Activated CD4-positive, alpha-beta T cell treated with anti-CD3 and anti-CD28 coated beads, Interleukin-2, amount 10 ng/mL, durations not matched to agents 7 days and 5 days (primary cell): ENCODE measurements around the gene ABCG1. TPM values are rescaled to one million over a fixed set of nuclear protein-coding genes. Genes with fewer than 3 reads are reported as not detected.

Experiments
- CTCF ChIA-PET: fragments of 350-600 bp; sonication (Branson Sonifier 250); formaldehyde crosslinking; loops from one replicate; lab custom pipeline; 2021; ENCODE audit warnings: antibody characterized with exemption; lab: Charles Lee
- POLR2A ChIA-PET: fragments of 350-600 bp; sonication (Branson Sonifier 250); formaldehyde crosslinking; loops from one replicate; lab custom pipeline; 2021; ENCODE audit warnings: antibody characterized with exemption; lab: Charles Lee
- DNase-seq: peaks from one replicate; pipeline ENCODE4 v3.0.0-alpha.2; 2020
- H3K27ac Mint-ChIP-seq: one replicate; pipeline ENCODE4 v1.8.0; 2021; ENCODE audit warnings: mild to moderate bottlenecking, moderate library complexity, mixed read lengths
- H3K27me3 Mint-ChIP-seq: one replicate; pipeline ENCODE4 v1.8.0; 2021; ENCODE audit warnings: mixed read lengths
- H3K36me3 Mint-ChIP-seq: one replicate; pipeline ENCODE4 v1.8.0; 2021; ENCODE audit warnings: low read depth, mixed read lengths
- H3K4me1 Mint-ChIP-seq: one replicate; pipeline ENCODE4 v1.8.0; 2021; ENCODE audit warnings: mixed read lengths
- H3K4me3 Mint-ChIP-seq: one replicate; pipeline ENCODE4 v1.8.0; 2021; ENCODE audit warnings: mild to moderate bottlenecking, moderate library complexity, mixed read lengths
- H3K9me3 Mint-ChIP-seq: one replicate; pipeline ENCODE4 v1.8.0; 2021; ENCODE audit warnings: mixed read lengths
- total RNA-seq, 2 experiments: library from RNA; stranded (reverse); gene quantifications; one replicate each; pipeline ENCODE4 v1.2.3, GENCODE V29; 2021

Gene ABCG1
- total RNA-seq, 2 experiments from 2014 or later: 10.2 to 12.3 TPM

DNA sequence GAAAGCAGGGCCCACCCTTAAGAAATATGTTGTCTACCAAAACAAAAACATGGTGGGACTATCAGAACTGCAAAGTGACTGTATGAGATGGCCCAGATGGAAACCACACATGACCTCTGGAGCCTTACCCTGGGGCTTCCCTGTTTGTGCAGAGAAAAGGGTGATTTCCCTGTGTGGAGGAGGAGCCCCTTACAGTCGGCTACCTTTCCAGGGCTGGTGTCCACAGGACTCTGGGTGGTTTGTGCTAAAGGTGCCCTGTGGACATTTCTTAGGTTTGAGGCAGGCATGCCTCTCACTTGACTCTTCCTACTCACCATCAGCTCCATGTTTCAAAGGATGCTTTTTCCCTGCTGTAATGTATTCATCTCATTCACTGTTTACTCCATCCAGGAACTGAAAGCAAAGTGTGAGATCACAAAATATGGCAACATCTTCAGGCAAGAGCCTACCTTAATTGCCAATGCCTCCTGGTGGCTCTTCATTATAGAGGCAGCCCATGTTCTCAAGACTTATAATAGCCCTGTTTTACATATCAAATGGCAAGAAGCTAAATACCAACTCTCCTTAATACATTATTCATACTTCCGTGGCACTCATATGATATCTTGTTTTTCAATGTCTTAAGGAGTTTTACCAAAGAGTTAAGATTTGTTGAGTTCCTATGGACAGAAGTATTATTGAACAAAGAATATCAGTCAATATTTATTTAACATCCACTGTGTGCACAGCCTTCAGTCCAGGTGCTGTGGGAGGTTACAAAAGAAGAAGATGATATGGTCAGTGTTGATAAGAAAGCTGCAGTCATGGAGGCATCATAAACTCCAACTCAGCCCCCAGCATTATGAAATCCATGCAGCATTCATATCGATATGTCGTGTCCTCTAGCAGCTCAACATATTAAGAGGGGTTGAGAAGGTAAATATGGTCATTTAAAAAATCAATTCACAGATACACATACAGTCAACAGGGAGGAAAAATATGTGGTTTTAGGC lies 111.7 kb downstream of the ABCG1 start:
- H3K27ac Mint-ChIP-seq: no peak overlapping the region
- CTCF ChIA-PET: no interaction called here
- H3K4me3 Mint-ChIP-seq: no peak overlapping the region
- peaks cover 7% of the 10 kb centered on the region for H3K9me3 Mint-ChIP-seq
- peaks cover 28% of the 10 kb centered on the region for H3K27me3 Mint-ChIP-seq
- no peaks in the 10 kb centered on the region for H3K4me1 Mint-ChIP-seq
- H3K36me3 Mint-ChIP-seq: no peaks in the 10 kb centered on the region
- POLR2A ChIA-PET: no interaction called here
- DNase-seq: no peak

DNA sequence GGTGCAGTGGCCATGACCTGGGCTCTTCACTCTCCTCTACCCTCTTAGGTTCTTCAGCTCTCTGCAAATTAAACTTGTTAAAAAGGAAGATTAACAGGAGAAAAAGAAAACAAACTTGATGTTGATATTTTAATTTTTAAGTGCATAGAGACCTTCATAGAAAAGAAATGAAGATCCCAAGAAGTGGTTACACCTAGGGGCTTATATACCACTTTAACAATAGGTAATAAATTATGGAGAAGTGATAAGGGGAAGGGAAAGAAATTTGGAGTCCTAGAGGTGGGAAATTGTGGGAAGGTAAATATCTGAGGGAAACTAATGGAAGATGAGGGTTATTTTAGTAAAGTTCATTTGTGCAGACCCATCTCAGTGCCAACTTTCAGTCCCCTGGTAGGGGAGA lies 112.7 kb downstream of the ABCG1 start:
- Mint-ChIP-seq H3K36me3 (no peaks in the 10 kb centered on the region), H3K27ac (no peak overlapping the region), H3K27me3 (peaks cover 29% of the 10 kb centered on the region), H3K4me1 (no peaks in the 10 kb centered on the region), H3K9me3 (peaks cover 7% of the 10 kb centered on the region), H3K4me3 (no peak overlapping the region)
- POLR2A ChIA-PET: no interaction called here
- no peak for DNase-seq
- CTCF ChIA-PET: no interaction called here

DNA sequence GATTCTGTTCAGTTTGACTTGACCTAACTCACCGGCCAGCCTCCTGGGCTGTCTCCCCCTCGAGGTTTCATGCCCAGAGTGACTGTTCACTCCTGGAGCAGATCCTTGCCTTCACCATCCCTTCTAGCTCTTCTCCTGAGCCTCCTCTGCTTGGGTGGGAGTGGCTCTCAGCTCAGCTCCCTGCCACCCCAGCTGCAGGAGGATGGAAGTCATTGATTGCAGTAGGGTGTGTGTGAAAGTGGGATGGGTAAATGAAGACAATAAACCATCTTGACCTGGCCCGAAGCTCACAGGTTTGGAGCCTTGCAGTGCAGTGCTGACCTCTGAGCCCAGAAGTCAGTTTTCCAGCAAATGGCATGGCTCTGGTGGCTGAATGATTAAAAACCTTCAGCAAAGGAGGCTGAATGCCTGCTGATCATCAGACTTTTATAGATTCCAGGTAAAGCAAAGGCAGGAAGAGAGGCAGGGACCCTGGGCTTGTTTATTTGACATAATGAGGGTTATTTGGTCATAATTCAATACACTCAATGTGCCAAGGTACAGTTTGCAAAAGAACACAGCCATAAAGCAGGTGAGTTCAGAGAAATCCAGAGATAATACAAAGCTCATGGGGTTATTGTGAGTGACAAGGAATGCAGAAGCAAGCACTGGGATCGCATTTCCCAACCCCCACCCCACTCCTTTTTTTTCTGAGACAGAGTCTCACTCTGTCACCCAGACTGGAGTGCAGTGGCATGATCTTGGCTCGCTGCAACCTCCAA lies 113.8 kb downstream of the ABCG1 start:
- H3K27ac Mint-ChIP-seq: no peak overlapping the region
- POLR2A ChIA-PET: no interaction called here
- H3K36me3 Mint-ChIP-seq: no peaks in the 10 kb centered on the region
- H3K9me3 Mint-ChIP-seq: peaks cover 7% of the 10 kb centered on the region
- CTCF ChIA-PET: interaction anchor here (1.1 kb wide), 1 partner anchor 100 kb away, joined by 4 read pairs; no protein-coding TSS in a partner anchor
- peaks cover 3% of the 10 kb centered on the region for H3K4me1 Mint-ChIP-seq
- no peak for DNase-seq
- H3K4me3 Mint-ChIP-seq: no peak overlapping the region
- peaks cover 37% of the 10 kb centered on the region for H3K27me3 Mint-ChIP-seq

DNA sequence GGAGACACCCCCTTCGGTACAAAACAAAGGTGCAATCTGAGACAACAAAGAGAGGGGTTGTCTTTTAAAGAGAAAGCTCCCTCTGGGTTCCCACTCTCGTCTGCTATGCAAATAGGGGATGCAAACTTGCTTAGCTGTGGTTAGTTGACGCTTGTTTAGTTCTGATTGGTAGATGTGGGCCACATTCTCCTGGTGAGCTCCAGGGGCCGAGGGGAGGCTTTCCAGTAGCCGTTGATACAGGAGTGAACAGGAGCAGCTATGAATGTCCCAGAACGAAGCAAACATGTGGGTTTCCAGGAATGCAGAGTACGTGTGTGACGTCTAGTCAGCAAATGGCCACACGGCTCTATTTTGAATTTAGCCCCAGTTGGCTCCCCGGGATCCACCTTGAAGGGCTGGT lies 117.1 kb downstream of the ABCG1 start:
- POLR2A ChIA-PET: interaction anchor here (0.6 kb wide), 1 partner anchor 192 kb away, joined by 3 read pairs; no protein-coding TSS in a partner anchor
- peaks cover 12% of the 10 kb centered on the region for H3K4me1 Mint-ChIP-seq
- no peak for DNase-seq
- CTCF ChIA-PET: no interaction called here
- H3K27ac Mint-ChIP-seq: no peak overlapping the region
- H3K36me3 Mint-ChIP-seq: no peaks in the 10 kb centered on the region
- peaks cover 27% of the 10 kb centered on the region for H3K27me3 Mint-ChIP-seq
- peaks cover 7% of the 10 kb centered on the region for H3K9me3 Mint-ChIP-seq
- no peak overlapping the region for H3K4me3 Mint-ChIP-seq

DNA sequence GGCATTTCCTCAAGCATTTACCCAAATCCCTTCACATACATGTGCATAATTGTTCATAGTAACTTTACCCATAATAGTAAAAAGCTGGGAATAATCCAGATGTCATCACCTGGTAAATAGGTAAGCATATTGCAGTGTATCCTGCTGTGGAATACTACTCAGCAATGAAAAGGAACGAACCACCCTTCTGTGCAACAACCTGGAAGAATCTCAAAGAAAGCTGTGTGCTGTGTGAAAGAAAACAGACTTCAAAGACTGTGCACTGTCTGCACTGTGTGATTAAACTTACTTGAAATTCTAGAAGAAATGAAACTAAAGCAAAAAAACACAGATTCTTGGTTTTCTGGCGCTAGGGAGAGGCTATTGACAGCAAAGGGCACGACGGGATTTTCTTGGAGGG lies 118.3 kb downstream of the ABCG1 start:
- Mint-ChIP-seq H3K4me1 (peaks cover 12% of the 10 kb centered on the region), H3K27me3 (peaks cover 22% of the 10 kb centered on the region), H3K9me3 (peaks cover 2% of the 10 kb centered on the region), H3K36me3 (no peaks in the 10 kb centered on the region), H3K27ac (no peak overlapping the region), H3K4me3 (no peak overlapping the region)
- CTCF ChIA-PET: interaction anchor here (1.1 to 1.7 kb wide), 5 partner anchors 27 to 131 kb away, joined by 3 to 5 read pairs (median 4); partner anchors contain the start of gene UBASH3A
- POLR2A ChIA-PET: no interaction called here
- no peak for DNase-seq

DNA sequence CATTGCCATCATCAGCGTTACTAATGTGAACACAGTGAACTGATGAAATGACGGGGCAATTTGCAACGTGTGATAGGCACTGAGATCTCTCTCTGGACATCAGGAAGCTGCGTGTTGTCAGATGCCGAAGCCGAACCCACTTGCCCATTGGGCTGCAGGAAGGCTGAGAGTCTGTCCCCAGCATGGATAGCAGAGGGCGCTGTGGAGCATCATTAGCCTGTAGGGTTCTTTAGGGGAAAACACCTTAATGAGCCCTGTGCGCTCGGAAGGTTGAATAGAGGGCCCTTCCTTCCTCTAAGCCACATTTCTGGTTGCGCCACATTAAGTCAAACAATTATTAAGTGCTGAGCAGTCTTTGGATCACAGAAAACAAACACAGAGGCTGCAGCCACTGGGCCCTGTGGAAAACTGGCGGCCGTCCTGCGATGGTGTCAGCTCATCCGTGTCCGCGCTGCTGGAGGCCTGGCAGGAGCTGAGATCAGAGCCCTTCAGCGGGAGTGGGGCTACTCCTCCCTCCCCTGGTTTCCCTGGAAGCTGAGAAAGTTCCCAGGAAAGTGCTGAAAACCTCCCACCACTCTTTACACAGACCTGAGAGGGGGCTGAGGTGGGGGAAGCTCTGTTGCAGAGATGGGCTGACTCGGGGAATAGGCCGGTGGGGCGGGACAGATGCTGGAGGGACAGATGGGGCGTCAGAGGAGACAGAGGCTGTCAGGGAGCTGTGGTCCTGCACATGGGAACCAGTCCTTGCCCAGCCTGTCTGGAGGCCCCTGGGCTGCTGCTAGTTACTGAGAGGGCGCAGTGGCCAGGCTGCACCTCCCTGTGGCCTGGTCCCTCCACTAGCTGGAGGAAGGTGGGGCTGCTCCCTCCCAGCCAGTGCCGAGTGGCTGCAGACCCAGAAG lies 119.1 kb downstream of the ABCG1 start:
- no peak overlapping the region for H3K27ac Mint-ChIP-seq
- DNase-seq: peak; percentile 86
- ChIA-PET CTCF (interaction anchor here (0.7 to 1.7 kb wide), 12 partner anchors 10 to 198 kb away, joined by 3 to 5 read pairs (median 4); partner anchors contain the start of gene UBASH3A), POLR2A (interaction anchor here (0.6 kb wide), 1 partner anchor 67 kb away, joined by 6 read pairs; no protein-coding TSS in a partner anchor)
- H3K27me3 Mint-ChIP-seq: peaks cover 16% of the 10 kb centered on the region
- peaks cover 12% of the 10 kb centered on the region for H3K4me1 Mint-ChIP-seq
- no peak overlapping the region for H3K4me3 Mint-ChIP-seq
- no peaks in the 10 kb centered on the region for H3K9me3 Mint-ChIP-seq
- no peaks in the 10 kb centered on the region for H3K36me3 Mint-ChIP-seq

- ChIA-PET CTCF (interaction anchor here (0.7 to 1.7 kb wide), 11 partner anchors 11 to 198 kb away, joined by 3 to 5 read pairs (median 3); partner anchors contain the start of gene UBASH3A), POLR2A (interaction anchor here (0.7 kb wide), 1 partner anchor 65 kb away, joined by 3 read pairs; the partner anchor contains the start of gene UBASH3A)
- H3K4me3 Mint-ChIP-seq: no peak overlapping the region
- no peak overlapping the region for H3K27ac Mint-ChIP-seq
- H3K4me1 Mint-ChIP-seq: peaks cover 12% of the 10 kb centered on the region
- no peaks in the 10 kb centered on the region for H3K36me3 Mint-ChIP-seq
- no peak for DNase-seq
- no peaks in the 10 kb centered on the region for H3K9me3 Mint-ChIP-seq
- H3K27me3 Mint-ChIP-seq: peaks cover 16% of the 10 kb centered on the region
These were observed 120.1 kb downstream of the ABCG1 start for GRCh38 chr21:42338729-42339715.

DNA sequence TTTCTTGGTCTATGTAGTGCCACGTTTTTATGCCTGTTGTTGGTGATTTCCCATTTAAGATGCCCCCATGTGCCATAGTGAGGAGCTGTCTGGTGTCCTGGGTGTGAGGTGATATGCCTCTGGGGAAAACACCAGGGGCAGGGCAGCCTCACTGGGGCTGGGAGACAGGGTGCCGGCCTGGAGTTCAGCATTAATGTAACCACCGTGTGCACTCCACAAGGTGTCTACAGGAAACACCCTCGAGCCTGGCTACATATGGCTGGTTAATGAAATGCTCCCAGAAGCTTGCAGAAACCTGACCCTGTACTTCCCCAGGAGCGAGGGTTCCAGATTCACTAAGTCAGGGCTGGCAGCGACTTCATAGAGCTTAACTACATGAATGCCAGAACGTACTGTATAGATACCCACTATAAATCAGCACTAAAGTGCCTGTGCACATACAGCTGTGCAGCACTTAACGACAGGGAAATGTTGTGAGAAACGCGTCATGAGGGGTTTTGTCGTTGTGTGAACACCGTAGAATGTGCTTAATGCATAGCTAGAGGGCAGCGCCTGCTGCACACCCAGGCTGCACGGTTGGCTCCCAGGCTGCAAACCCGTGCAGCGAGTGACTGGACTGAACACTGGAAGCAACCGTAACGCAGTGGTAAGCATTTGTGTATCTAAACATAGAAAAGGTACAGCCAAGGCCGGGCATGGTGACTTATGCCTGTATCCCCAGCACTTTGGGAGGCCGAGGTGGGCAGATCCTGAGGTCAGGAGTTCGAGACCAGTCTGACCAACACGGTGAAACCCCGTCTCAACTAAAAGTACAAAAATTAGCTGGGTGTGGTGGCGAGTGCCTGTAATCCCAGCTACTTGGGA lies 121.5 kb downstream of the ABCG1 start:
- CTCF ChIA-PET: interaction anchor here (0.6 to 1.3 kb wide), 4 partner anchors 41 to 529 kb away, joined by 3 read pairs; no protein-coding TSS in a partner anchor
- Mint-ChIP-seq H3K27ac (no peak overlapping the region), H3K9me3 (no peaks in the 10 kb centered on the region), H3K27me3 (peaks cover 16% of the 10 kb centered on the region), H3K4me3 (no peak overlapping the region), H3K4me1 (peaks cover 12% of the 10 kb centered on the region), H3K36me3 (no peaks in the 10 kb centered on the region)
- DNase-seq: no peak
- POLR2A ChIA-PET: no interaction called here

DNA sequence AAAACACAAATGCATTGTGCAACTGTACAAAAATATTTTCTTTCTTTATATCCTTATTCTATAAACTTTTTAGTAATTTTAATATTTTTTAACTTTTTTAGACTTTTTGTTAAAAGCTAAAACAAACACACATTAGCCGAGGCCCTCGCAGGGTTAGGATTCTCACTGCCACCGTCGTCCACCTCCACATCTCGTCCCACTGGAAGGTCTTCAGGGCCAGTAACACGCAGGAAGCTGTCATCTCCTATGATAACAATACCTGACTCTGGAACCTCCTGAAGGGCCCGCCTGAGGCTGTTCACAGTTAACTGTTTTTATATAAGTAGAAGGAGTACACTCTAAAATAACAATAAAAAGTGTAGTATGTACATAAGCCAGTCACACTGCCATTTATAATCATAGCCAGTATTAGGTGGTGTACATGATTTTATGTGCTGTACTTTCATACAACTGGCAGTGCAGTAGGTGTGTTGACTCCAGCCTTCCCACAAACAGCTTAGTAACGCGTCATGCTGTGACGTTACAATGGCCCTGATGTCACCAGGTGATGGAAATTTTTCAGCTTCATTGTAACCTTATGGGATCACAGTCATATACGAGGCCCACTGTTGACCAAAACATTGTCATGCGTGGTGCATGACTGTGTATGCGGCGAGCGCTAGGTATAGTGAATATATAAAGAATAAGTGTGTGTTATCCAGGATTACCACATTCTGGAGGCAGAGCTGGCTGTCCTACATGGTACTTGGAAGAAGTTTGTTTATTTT lies 123.0 kb downstream of the ABCG1 start:
- DNase-seq: no peak
- Mint-ChIP-seq H3K9me3 (no peaks in the 10 kb centered on the region), H3K4me1 (peaks cover 12% of the 10 kb centered on the region), H3K27me3 (peaks cover 7% of the 10 kb centered on the region), H3K27ac (no peak overlapping the region), H3K36me3 (no peaks in the 10 kb centered on the region), H3K4me3 (no peak overlapping the region)
- ChIA-PET POLR2A (no interaction called here), CTCF (interaction anchor here (0.6 to 1.1 kb wide), 5 partner anchors 11 to 109 kb away, joined by 3 read pairs; no protein-coding TSS in a partner anchor)

DNA sequence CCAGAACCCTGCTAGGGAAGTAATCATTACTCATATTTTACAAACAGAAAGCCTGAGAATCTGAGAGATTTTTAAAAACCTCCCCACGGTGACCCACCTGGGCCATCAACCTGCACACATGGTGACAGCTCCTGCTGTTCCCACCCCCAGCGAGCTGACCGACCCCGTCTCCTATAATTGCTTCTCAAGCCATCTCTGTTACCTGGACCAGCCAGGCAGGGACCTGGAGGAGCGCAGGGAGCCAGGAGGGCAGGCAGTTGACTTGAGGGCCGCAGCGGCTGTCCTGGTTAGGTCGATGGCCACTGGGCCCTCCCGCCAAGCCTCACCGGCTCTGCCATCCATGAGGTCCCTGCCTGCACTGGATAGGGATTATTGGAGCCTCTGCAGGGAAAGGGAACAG lies 124.2 kb downstream of the ABCG1 start:
- CTCF ChIA-PET: interaction anchor here (1.0 to 1.1 kb wide), 2 partner anchors 10 to 107 kb away, joined by 3 read pairs; no protein-coding TSS in a partner anchor
- H3K4me1 Mint-ChIP-seq: peaks cover 5% of the 10 kb centered on the region

More for the DNA sequence above, 124.2 kb downstream of the ABCG1 start:
- Mint-ChIP-seq H3K36me3 (no peaks in the 10 kb centered on the region), H3K27me3 (no peaks in the 10 kb centered on the region), H3K9me3 (no peaks in the 10 kb centered on the region), H3K4me3 (no peak overlapping the region), H3K27ac (no peak overlapping the region)
- POLR2A ChIA-PET: interaction anchor here (0.6 kb wide), 1 partner anchor 172 kb away, joined by 3 read pairs; no protein-coding TSS in a partner anchor
- DNase-seq: no peak
